ENCODE results near the gene ACTL8.

The ACTL8 gene

GRCh38 chr1:17799642-17800041 lies 44.5 kb downstream of the ACTL8 start:
- no peak for DNase-seq (ENCODE audit: low read depth in 2 of 2, low spot score in 1 of 2)

DNA sequence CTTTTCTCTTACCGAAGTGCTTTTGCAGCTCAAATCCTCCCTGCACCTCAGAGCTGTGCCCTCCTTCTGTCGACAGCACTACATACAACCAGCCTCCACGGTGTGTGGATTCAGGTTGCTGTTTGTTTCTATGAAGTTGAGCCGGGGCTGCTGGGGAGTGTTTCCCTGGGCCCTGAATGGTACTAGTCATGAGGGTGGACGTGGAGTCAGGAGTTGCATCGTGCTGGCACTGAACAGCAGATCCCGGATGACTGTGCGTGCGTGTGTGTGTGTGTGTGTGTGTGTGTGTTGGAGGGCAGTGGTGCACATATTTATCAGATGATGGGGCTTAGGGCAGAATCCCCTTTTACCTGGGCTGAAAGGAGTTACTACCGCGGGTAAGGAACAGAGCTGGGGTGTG lies 47.0 kb downstream of the ACTL8 start:
- DNase-seq (ENCODE audit: low read depth in 2 of 2, low spot score in 1 of 2) = no peak

GRCh38 chr1:17802945-17803344 lies 47.8 kb downstream of the ACTL8 start:
- no peak for DNase-seq (ENCODE audit: low read depth in 2 of 2, low spot score in 1 of 2)

DNA sequence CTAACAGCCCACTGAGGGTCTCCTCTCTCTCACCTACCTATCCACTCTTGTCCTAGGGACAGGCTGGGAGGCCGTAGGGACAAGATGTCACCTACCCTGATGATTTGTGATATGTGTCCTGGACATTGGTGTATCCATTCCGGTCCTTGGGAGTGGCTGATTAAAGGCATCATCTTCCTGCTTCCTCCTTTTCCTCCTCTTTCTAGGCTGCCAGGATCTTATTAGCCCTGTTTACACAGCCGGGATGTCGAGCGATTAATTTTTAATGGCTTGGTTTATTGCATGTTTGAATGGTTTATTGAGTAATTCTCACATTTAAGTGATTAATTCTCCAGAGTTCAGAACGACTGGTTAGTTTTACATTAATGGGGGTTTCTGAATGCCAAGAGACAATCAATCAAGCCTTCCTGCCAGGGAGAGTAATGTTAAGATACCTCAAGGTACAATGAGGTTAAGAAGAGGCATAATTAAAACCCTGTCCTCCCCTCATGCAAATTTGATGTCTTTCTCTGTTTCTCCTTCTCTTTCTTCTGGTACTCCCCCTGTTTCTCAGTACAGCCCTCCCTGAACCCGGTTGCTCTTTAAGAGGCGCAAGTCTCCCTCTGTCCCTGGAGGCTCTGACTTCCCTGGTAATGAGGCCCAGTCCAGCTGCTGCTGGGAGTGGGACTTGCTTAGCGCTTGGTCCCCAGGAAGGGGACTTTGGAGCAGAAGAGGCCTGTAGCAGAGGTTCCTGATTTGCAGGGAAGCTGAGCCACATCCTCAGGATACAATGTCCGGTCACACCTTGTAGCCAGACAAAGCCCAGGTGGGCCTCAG lies 50.9 kb downstream of the ACTL8 start:
- no peak for DNase-seq (ENCODE audit: low read depth in 2 of 2, low spot score in 1 of 2)

DNA sequence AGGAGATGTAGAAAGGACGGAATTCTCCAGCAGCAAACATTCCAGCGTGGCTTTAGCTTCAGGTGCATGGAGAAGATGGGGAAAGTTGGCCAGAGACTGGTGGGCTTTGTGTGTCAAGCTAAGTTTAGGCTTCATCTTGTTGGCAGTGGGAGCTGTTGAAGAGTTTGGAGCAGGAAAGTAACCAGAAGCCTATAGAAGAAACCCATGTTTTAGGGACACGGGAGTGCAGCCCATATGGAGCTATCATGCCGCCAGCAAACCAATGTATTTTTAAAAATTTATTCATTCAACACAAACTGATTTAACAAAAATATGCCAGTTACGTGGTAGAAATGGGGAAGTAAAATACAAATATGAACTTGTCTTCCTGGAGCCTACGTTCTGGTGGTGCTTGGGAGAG lies 53.7 kb downstream of the ACTL8 start:
- DNase-seq (ENCODE audit: low read depth in 2 of 2, low spot score in 1 of 2) = no peak

GRCh38 chr1:17810668-17811067 lies 55.5 kb downstream of the ACTL8 start:
- DNase-seq (ENCODE audit: low read depth in 2 of 2, low spot score in 1 of 2) = no peak

- no peak for DNase-seq (ENCODE audit: low read depth in 2 of 2, low spot score in 1 of 2)
Observed at GRCh38 chr1:17816511-17816910, 61.4 kb downstream of the ACTL8 start.

DNA sequence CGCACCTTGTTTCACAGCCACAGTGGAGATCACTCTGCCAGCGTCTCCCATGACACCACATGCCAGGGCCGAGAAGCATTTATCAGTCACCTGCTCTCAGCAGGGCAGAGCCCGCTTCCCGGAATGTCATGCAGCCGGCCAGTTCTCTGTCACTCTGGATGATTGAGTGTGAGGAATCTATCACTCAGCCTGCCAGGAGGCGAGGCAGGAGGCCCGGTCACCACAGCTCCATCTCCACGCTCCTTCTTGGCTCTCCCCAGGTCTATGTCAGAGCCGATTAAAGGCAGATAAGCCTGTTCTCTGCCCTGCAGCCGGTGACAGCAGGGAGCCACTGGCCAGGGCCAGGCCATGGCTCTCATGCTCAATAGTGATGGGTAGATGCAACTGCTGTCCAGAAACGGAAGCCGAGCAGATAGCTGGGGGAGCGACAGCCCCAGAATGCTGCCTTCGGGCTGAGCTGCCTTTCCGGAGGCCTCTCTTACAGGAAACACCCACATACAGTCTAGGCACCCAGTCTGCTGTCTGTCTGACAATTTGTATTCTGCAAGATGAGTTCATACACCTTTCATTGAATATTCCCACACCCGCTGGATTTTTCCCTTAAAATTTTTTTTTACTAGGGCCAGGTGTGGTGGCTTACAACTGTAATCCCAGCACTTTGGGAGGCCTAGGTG lies 64.1 kb downstream of the ACTL8 start:
- no peak for DNase-seq (ENCODE audit: low read depth in 2 of 2, low spot score in 1 of 2)

DNA sequence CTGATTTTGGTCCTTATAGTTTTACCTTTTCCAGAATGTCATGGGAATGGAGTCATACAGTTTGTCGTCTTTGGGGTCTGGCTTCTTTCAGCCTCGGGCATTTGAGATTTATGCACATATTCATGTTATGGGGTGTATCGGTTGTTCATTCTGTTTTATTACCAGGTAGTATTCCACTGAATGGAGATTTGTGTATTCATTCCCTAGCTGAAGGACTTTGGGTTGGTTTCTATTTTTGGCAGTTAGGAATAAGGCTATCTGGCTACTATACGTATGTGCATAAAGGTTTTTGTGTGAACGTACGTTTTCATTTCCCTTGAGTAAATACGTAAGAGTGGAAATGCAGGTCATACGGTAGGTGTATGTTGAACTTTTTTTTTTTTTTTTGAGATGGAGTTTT lies 65.1 kb downstream of the ACTL8 start:
- DNase-seq (ENCODE audit: low read depth in 2 of 2, low spot score in 1 of 2) = no peak

- DNase-seq (ENCODE audit: low read depth in 2 of 2, low spot score in 1 of 2) = no peak
Observed at GRCh38 chr1:17822741-17823426, 67.8 kb downstream of the ACTL8 start.

GRCh38 chr1:17825273-17826164 lies 70.4 kb downstream of the ACTL8 start:
- DNase-seq (ENCODE audit: low read depth in 2 of 2, low spot score in 1 of 2) = no peak

DNA sequence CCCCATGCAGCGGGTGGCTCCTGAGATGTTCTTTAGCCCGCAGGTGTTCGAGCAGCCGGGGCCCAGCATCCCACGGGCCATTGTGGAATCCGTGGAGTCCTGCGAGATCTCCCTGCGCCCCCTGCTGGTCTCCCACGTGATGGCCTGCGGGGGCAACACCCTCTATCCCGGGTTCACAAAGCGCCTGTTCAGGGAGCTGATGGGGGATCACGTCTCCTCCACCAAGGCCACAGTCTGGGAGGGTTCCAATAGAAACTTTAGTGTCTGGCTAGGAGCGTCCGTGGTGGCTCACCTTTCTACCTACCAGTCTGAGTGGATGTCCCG lies 71.0 kb downstream of the ACTL8 start:
- DNase-seq (ENCODE audit: low read depth in 2 of 2, low spot score in 1 of 2) = no peak

GRCh38 chr1:17828991-17829390 lies 73.9 kb downstream of the ACTL8 start:
- no peak for DNase-seq (ENCODE audit: low read depth in 2 of 2, low spot score in 1 of 2)

- no peak for DNase-seq (ENCODE audit: low read depth in 2 of 2, low spot score in 1 of 2)
Observed at GRCh38 chr1:17829579-17829978, 74.4 kb downstream of the ACTL8 start.

- no peak for DNase-seq (ENCODE audit: low read depth in 2 of 2, low spot score in 1 of 2)
Observed at GRCh38 chr1:17831597-17831996, 76.5 kb downstream of the ACTL8 start.

DNA sequence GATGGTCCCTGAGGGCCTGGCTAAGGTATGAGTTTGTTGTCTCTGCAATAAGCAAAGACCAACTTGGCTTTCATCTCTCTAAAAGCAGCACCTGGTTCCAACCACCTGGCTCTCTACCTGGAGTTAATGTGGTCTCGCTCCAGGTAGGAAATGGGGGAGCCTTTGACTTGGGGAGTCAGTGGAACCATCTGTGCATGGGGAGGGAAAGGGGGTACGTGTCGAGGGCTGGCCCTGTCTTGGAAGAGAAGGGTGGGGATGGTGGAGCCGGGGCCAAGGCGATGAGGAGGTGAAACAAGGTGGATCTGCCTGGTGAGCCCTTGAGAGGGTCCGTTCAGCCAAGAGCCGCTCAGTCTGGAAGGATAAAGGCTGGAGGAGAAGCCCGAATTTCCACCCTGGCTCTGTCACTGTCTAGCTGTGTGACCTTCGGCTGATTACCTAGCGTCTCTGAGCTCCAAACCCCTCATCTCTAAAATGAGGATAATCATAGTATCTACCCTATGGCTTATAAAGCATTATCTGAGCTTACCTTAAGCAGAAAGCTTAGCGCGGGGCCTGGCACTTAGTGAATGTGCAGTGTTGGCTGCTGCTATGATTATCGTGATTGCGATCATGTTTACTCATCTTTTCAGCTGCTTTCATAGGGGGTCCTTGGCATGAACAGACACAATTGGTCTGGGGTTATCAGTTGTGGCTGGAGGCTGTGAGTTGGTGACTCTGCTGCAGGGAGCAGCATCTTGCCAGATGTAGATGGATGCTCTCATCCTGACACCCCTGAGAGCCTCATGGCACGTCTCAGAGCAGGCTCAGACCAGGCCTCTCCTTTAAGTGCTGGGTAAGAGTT lies 78.7 kb downstream of the ACTL8 start:
- DNase-seq (ENCODE audit: low read depth in 2 of 2, low spot score in 1 of 2) = no peak

DNA sequence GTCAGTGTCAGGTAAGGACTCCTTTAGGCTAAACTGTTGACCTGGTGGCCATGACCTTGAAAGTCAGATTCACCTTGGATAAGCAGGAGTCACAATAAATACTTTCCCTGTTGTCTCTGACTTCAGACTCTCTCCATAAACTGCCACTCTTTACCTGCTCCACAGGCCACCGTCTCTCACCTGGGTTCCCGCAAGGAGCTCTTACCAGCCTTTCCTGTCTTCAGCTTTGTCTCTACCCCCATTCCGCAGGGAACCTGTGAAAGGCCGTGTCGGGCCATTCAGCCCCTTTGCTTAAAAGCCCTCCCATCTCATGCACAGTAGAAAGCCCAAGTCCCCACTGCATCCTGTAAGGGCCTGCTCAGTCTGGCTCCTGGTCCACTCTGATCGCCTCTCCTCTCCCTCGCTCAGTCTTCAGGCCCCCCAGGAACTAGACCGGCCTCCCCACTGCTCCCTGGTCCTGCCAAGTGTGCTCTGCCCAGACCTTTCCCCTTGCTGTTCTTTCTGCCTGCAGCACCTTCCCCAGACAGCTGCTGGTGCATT lies 79.5 kb downstream of the ACTL8 start:
- DNase-seq (ENCODE audit: low read depth in 2 of 2, low spot score in 1 of 2) = no peak

- DNase-seq (ENCODE audit: low read depth in 2 of 2, low spot score in 1 of 2) = no peak
Observed at GRCh38 chr1:17837233-17838030, 82.3 kb downstream of the ACTL8 start.

- DNase-seq (ENCODE audit: low read depth in 2 of 2, low spot score in 1 of 2) = no peak
Observed at GRCh38 chr1:17839641-17840196, 84.6 kb downstream of the ACTL8 start.

Data from stimulated activated CD8-positive, alpha-beta memory T cell treated with anti-CD3 and anti-CD28 coated beads, Interleukin-4, amount 100 ng/mL, for 1 hour (primary cell).